Panc1 (cell line): ENCODE data around the gene HES1. TPM values are rescaled to one million over a fixed set of nuclear protein-coding genes. Genes with fewer than 3 reads are reported as not detected.

Source experiments
- ATAC-seq: fragments of 200-7000 bp; cut with Tn5 transposase; 2 replicates; pipeline ENCODE4 v1.9.1; 2020; ENCODE audit warnings: mild to moderate bottlenecking, moderate library complexity
- BruUV-seq: library from RNA; stranded (reverse); fragments of 400-500 nt; replicated peaks from 2 replicates; lab custom pipeline; 2021; lab: Mats Ljungman, UMichigan
- CTCF ChIA-PET: fragments of 300-600 bp; sonication (Branson Sonifier 250); formaldehyde crosslinking; loops from one replicate; lab custom pipeline; 2022; ENCODE audit warnings: antibody characterized with exemption; lab: Charles Lee
- POLR2A ChIA-PET: fragments of 300-600 bp; sonication (Branson Sonifier 250); formaldehyde crosslinking; loops from one replicate; lab custom pipeline; 2022; ENCODE audit warnings: antibody characterized with exemption; lab: Charles Lee
- DNase-seq: peaks from one replicate; pipeline ENCODE4 v3.0.0-alpha.2; 2010; ENCODE audit warnings: low read depth, low spot score
- H3K27ac ChIP-seq: 2 replicates; pipeline ENCODE4 v1.5.1; 2011; ENCODE audit warnings: mild to moderate bottlenecking, low read length, inconsistent platforms
- H3K27me3 ChIP-seq: fragments of 200-500 bp; sonication (Bioruptor generic); 2 replicates; pipeline ENCODE4 v1.6.0; 2014; ENCODE audit warnings: low read length, inconsistent platforms; ENCODE audit not compliant: control insufficient read depth, insufficient read depth
- H3K36me3 ChIP-seq: fragments of 200-500 bp; sonication (Bioruptor generic); 2 replicates; pipeline ENCODE4 v1.5.1; 2014; ENCODE audit warnings: inconsistent platforms, mild to moderate bottlenecking, low read length, moderate library complexity; ENCODE audit not compliant: control insufficient read depth, insufficient read depth
- H3K4me1 ChIP-seq: 2 replicates; pipeline ENCODE4 v1.5.1; 2011; ENCODE audit warnings: inconsistent platforms, mild to moderate bottlenecking, low read length, moderate library complexity; ENCODE audit not compliant: control insufficient read depth, insufficient read depth
- H3K4me3 ChIP-seq, 2 experiments: 2 replicates each; pipeline ENCODE4 v1.5.1; 2011 to 2012; ENCODE audit warnings: low read depth in 2 of 2, low read length in 2 of 2, mild to moderate bottlenecking in 2 of 2, inconsistent platforms in 1 of 2, moderate library complexity in 1 of 2
- H3K9me3 ChIP-seq: fragments of 200-500 bp; sonication (Bioruptor generic); 2 replicates; pipeline ENCODE4 v1.5.1; 2014; ENCODE audit warnings: low read depth, mild to moderate bottlenecking, inconsistent platforms, low read length, moderate library complexity; ENCODE audit not compliant: control insufficient read depth, insufficient read depth
- CTCF ChIP-seq: fragments of 450-650 bp; IDR thresholded peaks from 2 replicates; pipeline ENCODE4 v1.5.1; 2017; ENCODE audit warnings: mild to moderate bottlenecking
- POLR2AphosphoS5 ChIP-seq: IDR thresholded peaks from 2 replicates; pipeline ENCODE4 v1.6.1; 2012; ENCODE audit warnings: mild to moderate bottlenecking, low read depth, low read length, moderate library complexity
- REST ChIP-seq, 2 experiments: IDR thresholded peaks; 2 replicates each; pipeline ENCODE4 v1.6.1; 2011 to 2012; ENCODE audit warnings: low read depth in 2 of 2, control low read depth in 1 of 2, low read length in 1 of 2, mild to moderate bottlenecking in 1 of 2, moderate library complexity in 1 of 2; ENCODE audit not compliant: insufficient read depth in 1 of 2
- SIN3A ChIP-seq: IDR thresholded peaks from 2 replicates; pipeline ENCODE4 v1.6.1; 2012; ENCODE audit warnings: low read depth, mild to moderate bottlenecking, low read length, moderate library complexity, borderline replicate concordance; ENCODE audit not compliant: insufficient read depth
- TCF7L2 ChIP-seq: IDR thresholded peaks from 2 replicates; pipeline ENCODE4 v1.6.1; 2011; ENCODE audit warnings: mild to moderate bottlenecking, low read depth, low read length, inconsistent platforms
- in situ Hi-C: cut with HindIII; loops from 2 replicates; pipeline ENCODE4 v1.10.0; 2016; ENCODE audit warnings: low sequenced_read_pairs, low pct_unique_long_range_greater_than_20kb
- intact Hi-C: fragments of 100-400 bp; cut with micrococcal nuclease; formaldehyde crosslinking; loops from one replicate; pipeline ENCODE4 v1.10.0; 2022; ENCODE audit not compliant: unreplicated experiment
- total RNA-seq: library from RNA; stranded (reverse); gene quantifications from one replicate; pipeline ENCODE4 v1.2.1, GENCODE V29; 2021; ENCODE audit not compliant: unreplicated experiment

The HES1 gene
- total RNA-seq, 1 experiment from 2014 or later, result 28.5 TPM

- Histone ChIP-seq H3K27ac (no peak overlapping the region), H3K27me3 (no peaks in the 10 kb centered on the region), H3K4me1 (peaks cover 11% of the 10 kb centered on the region; the same call in 1 of the 2 replicates), H3K4me3 (no peak overlapping the region), H3K9me3 (no peaks in the 10 kb centered on the region), H3K36me3 (no peaks in the 10 kb centered on the region)
- ATAC-seq, result no peak
- CTCF ChIA-PET, result no interaction called here
- intact Hi-C loops (no loop called here), in situ Hi-C loops (no loop called here)
- BruUV-seq, result no TSS peak
- POLR2A ChIA-PET, result no interaction called here
- DNase-seq, result no peak
- TF ChIP-seq SIN3A, result no peak
- TF ChIP-seq POLR2AphosphoS5, result no peak
- no peak for TF ChIP-seq CTCF
- no peak for TF ChIP-seq TCF7L2
- no peak for TF ChIP-seq REST (IDR thresholded peaks at IDR 0.05; ENCODE audit: insufficient read depth in 1 of 2, low read depth in 2 of 2, low read length in 1 of 2)
Measured at GRCh38 chr3:194169595-194169994, 33.6 kb downstream of the HES1 start.

- POLR2A ChIA-PET, result interaction anchor here (0.6 kb wide), 1 partner anchor 50 kb away, joined by 3 read pairs; no protein-coding TSS in a partner anchor
- no peak overlapping the region for H3K4me3 ChIP-seq
- no TSS peak for BruUV-seq
- in situ Hi-C loops (no loop called here), intact Hi-C loops (no loop called here)
- no peaks in the 10 kb centered on the region for H3K36me3 ChIP-seq
- DNase-seq (no peak), ATAC-seq (no peak)
- TF ChIP-seq POLR2AphosphoS5 (no peak), CTCF (no peak), TCF7L2 (no peak), SIN3A (no peak), REST (IDR thresholded peaks at IDR 0.05; ENCODE audit: insufficient read depth in 1 of 2, low read depth in 2 of 2, low read length in 1 of 2) (no peak)
- H3K9me3 ChIP-seq, result no peaks in the 10 kb centered on the region
- no peaks in the 10 kb centered on the region for H3K27me3 ChIP-seq
- no peak overlapping the region for H3K27ac ChIP-seq
- CTCF ChIA-PET, result no interaction called here
- H3K4me1 ChIP-seq, result peaks cover 11% of the 10 kb centered on the region; the same call in 1 of the 2 replicates
Measured at GRCh38 chr3:194170793-194171192, 34.8 kb downstream of the HES1 start.
